ENCODE data around the gene SLC29A4.
"Not testable (repeated sequence)": the region's sequence is repeated elsewhere in the genome, so short reads cannot be mapped to it uniquely, and the experiment has no call there.

GRCh38 chr7:5274985-5275431, 7.7 kb upstream of the SLC29A4 start:
- TF ChIP-seq CTCF (IDR thresholded peaks at IDR 0.05; ENCODE audit: low read length); EZH2 (IDR thresholded peaks at IDR 0.05; ENCODE audit: borderline replicate concordance, low read length): not testable (repeated sequence)

Measured in OCI-LY1 (cell line).